Measurements from ENCODE around the gene FOXK1. TPM values are rescaled to one million over a fixed set of nuclear protein-coding genes. Genes with fewer than 3 reads are reported as not detected.

FOXK1 gene
- total and polyA plus RNA-seq, 2 experiments from 2014 or later, result 2.3 to 12.7 TPM

GRCh38 chr7:4720225-4720624 is 38.1 kb downstream of the FOXK1 start:
- no peaks in the 10 kb centered on the region for H3K4me1 ChIP-seq (ENCODE audit: insufficient read depth)
- no peaks in the 10 kb centered on the region for H3K36me3 ChIP-seq (ENCODE audit: insufficient read depth)

More at GRCh38 chr7:4720225-4720624, 38.1 kb downstream of the FOXK1 start:
- Histone ChIP-seq H3K27me3 (ENCODE audit: insufficient read depth) (no peaks in the 10 kb centered on the region), H3F3A (replicated peaks; ENCODE audit: low read depth) (no peaks in the 10 kb centered on the region), H3K27ac (ENCODE audit: low read depth) (no peak overlapping the region), H3K4me3 (no peak overlapping the region), H3K4me2 (no peak overlapping the region), H3K9me2 (ENCODE audit: insufficient read depth) (no peaks in the 10 kb centered on the region), H2AFZ (no peak overlapping the region), H4K20me1 (replicated peaks; ENCODE audit: insufficient read depth) (peaks cover 60% of the 10 kb centered on the region), H3K79me2 (replicated peaks; ENCODE audit: insufficient read depth) (peaks cover 7% of the 10 kb centered on the region)
- peaks cover 9% of the 10 kb centered on the region; the same call in 2 of the 3 replicates for H3K4me1 Mint-ChIP-seq
- ATAC-seq, result no peak
- no peak overlapping the region for H3K27ac Mint-ChIP-seq
- H3K27me3 Mint-ChIP-seq (ENCODE audit: insufficient read depth, low read depth, poor library complexity), result peaks cover 17% of the 10 kb centered on the region
- peaks cover 13% of the 10 kb centered on the region; the same call in 2 of the 3 replicates for H3K36me3 Mint-ChIP-seq (ENCODE audit: low read depth)
- DNase-seq (ENCODE audit: low spot score), result no peak
- no peak for TF ChIP-seq NANOG (IDR thresholded peaks at IDR 0.05; ENCODE audit: borderline replicate concordance)
- TF ChIP-seq, protein P1, sequence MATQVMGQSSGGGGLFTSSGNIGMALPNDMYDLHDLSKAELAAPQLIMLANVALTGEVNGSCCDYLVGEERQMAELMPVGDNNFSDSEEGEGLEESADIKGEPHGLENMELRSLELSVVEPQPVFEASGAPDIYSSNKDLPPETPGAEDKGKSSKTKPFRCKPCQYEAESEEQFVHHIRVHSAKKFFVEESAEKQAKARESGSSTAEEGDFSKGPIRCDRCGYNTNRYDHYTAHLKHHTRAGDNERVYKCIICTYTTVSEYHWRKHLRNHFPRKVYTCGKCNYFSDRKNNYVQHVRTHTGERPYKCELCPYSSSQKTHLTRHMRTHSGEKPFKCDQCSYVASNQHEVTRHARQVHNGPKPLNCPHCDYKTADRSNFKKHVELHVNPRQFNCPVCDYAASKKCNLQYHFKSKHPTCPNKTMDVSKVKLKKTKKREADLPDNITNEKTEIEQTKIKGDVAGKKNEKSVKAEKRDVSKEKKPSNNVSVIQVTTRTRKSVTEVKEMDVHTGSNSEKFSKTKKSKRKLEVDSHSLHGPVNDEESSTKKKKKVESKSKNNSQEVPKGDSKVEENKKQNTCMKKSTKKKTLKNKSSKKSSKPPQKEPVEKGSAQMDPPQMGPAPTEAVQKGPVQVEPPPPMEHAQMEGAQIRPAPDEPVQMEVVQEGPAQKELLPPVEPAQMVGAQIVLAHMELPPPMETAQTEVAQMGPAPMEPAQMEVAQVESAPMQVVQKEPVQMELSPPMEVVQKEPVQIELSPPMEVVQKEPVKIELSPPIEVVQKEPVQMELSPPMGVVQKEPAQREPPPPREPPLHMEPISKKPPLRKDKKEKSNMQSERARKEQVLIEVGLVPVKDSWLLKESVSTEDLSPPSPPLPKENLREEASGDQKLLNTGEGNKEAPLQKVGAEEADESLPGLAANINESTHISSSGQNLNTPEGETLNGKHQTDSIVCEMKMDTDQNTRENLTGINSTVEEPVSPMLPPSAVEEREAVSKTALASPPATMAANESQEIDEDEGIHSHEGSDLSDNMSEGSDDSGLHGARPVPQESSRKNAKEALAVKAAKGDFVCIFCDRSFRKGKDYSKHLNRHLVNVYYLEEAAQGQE (IDR thresholded peaks at IDR 0.05; ENCODE audit: unreplicated experiment), result no peak
- TF ChIP-seq ZNF462 (CRISPR knock-in tag; IDR thresholded peaks at IDR 0.05), result no peak
- TF ChIP-seq ZNF114 (CRISPR knock-in tag; IDR thresholded peaks at IDR 0.05), result no peak
- no peak for TF ChIP-seq EZH2 (IDR thresholded peaks at IDR 0.05; ENCODE audit: low read depth, unreplicated experiment)
- no peak for TF ChIP-seq EZH2phosphoT487 (IDR thresholded peaks at IDR 0.05; ENCODE audit: unreplicated experiment)
- TF ChIP-seq CTCF (conservative IDR thresholded peaks at IDR 0.05; ENCODE audit: low read depth in 2 of 2), result no peak
- no peak for TF ChIP-seq CREB1 (CRISPR knock-in tag; IDR thresholded peaks at IDR 0.05; ENCODE audit: low read depth)
- no peak for TF ChIP-seq POLR2AphosphoS5 (IDR thresholded peaks at IDR 0.05; ENCODE audit: low read depth)
- TF ChIP-seq ETS1 (IDR thresholded peaks at IDR 0.05), result no peak
- TF ChIP-seq ZNF331 (CRISPR knock-in tag; IDR thresholded peaks at IDR 0.05; ENCODE audit: low read depth), result no peak
- TF ChIP-seq JUNB (IDR thresholded peaks at IDR 0.05; ENCODE audit: unreplicated experiment), result no peak
- no peak overlapping the region for H3K4me3 Mint-ChIP-seq
- peaks cover 13% of the 10 kb centered on the region; the same call in 2 of the 3 replicates for H3K9me3 Mint-ChIP-seq
